HL-60 (cell line): ENCODE measurements around the gene PDK2.

ENCODE experiments used
- GABPA ChIP-seq: IDR thresholded peaks from 2 replicates; pipeline ENCODE4 v1.6.1; 2012; ENCODE audit warnings: low read depth
- POLR2AphosphoS5 ChIP-seq: IDR thresholded peaks from 2 replicates; pipeline ENCODE4 v1.6.1; 2012; ENCODE audit warnings: low read depth
- TF ChIP-seq, protein P1 (sequence below): IDR thresholded peaks from one replicate; pipeline ENCODE4 v1.5.1; 2011; ENCODE audit warnings: low read length, control low read depth, inconsistent platforms; ENCODE audit not compliant: insufficient read depth
- TF ChIP-seq, protein P2 (sequence below): IDR thresholded peaks from 2 replicates; pipeline ENCODE4 v1.6.1; 2012; ENCODE audit warnings: low read depth; ENCODE audit not compliant: insufficient replicate concordance

DNA sequence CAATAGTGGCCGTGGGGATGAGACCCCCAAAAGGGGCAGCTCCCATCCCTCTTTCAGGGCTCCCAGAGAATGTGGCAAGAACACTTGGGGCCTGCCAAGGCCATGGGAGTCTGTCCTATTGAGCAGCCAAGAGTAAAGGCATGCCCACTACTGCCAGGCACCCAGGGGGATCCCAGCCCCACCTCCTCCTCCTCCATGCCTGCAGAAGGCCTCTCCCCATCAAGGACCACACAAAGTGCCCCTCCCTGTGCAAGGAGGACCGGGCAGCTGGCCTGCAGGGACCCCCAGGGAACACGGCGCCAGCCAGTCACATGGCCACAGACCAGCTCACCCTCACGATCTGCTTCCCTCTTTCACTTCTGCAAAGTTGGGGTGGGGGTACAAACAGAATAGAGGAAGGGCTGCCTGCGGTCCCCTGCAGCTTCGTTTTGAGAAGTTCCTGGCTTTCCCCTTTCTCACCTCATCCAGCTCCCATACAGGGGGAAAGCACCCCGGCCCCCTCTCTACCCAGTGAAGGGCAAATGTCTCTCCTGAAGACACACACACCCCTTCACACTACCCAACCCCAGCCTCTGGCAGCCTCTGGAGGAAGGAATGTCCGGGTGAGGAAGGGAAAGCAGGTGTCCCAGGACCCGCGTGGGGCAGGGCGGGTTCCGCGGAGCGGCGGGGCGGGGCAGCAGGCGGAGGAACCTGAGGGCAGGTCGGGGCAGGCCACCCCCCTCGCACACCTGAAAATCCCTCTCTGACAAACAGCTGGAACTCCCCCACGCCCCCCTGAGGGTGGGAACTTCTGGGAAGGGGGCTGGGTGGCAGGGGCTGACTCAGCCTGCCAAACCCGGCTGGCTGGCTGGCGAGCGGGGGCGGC is 53.3 kb downstream of the PDK2 start:
- TF ChIP-seq, protein P1, sequence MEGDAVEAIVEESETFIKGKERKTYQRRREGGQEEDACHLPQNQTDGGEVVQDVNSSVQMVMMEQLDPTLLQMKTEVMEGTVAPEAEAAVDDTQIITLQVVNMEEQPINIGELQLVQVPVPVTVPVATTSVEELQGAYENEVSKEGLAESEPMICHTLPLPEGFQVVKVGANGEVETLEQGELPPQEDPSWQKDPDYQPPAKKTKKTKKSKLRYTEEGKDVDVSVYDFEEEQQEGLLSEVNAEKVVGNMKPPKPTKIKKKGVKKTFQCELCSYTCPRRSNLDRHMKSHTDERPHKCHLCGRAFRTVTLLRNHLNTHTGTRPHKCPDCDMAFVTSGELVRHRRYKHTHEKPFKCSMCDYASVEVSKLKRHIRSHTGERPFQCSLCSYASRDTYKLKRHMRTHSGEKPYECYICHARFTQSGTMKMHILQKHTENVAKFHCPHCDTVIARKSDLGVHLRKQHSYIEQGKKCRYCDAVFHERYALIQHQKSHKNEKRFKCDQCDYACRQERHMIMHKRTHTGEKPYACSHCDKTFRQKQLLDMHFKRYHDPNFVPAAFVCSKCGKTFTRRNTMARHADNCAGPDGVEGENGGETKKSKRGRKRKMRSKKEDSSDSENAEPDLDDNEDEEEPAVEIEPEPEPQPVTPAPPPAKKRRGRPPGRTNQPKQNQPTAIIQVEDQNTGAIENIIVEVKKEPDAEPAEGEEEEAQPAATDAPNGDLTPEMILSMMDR, result no peak
- no peak; the same call in none of the 2 replicates for TF ChIP-seq POLR2AphosphoS5
- no peak for TF ChIP-seq GABPA
- TF ChIP-seq, protein P2, sequence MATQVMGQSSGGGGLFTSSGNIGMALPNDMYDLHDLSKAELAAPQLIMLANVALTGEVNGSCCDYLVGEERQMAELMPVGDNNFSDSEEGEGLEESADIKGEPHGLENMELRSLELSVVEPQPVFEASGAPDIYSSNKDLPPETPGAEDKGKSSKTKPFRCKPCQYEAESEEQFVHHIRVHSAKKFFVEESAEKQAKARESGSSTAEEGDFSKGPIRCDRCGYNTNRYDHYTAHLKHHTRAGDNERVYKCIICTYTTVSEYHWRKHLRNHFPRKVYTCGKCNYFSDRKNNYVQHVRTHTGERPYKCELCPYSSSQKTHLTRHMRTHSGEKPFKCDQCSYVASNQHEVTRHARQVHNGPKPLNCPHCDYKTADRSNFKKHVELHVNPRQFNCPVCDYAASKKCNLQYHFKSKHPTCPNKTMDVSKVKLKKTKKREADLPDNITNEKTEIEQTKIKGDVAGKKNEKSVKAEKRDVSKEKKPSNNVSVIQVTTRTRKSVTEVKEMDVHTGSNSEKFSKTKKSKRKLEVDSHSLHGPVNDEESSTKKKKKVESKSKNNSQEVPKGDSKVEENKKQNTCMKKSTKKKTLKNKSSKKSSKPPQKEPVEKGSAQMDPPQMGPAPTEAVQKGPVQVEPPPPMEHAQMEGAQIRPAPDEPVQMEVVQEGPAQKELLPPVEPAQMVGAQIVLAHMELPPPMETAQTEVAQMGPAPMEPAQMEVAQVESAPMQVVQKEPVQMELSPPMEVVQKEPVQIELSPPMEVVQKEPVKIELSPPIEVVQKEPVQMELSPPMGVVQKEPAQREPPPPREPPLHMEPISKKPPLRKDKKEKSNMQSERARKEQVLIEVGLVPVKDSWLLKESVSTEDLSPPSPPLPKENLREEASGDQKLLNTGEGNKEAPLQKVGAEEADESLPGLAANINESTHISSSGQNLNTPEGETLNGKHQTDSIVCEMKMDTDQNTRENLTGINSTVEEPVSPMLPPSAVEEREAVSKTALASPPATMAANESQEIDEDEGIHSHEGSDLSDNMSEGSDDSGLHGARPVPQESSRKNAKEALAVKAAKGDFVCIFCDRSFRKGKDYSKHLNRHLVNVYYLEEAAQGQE, result no peak
